Glutamatergic neuron (in vitro differentiated cells): ENCODE results near the gene SEMA3A. TPM values are rescaled to one million over a fixed set of nuclear protein-coding genes. Genes with fewer than 3 reads are reported as not detected.
A peak's percentile ranks its signal among the peaks of the same experiment; 100 is the strongest.
"Not testable (repeated sequence)": the region's sequence is repeated elsewhere in the genome, so short reads cannot be mapped to it uniquely, and the experiment has no call there.

ENCODE experiments used
- DNase-seq: peaks from one replicate; pipeline ENCODE4 v3.0.0; 2022
- H3K27ac Mint-ChIP-seq: one replicate; pipeline ENCODE4 v1.8.0; 2020; ENCODE audit warnings: mild to moderate bottlenecking, mixed read lengths, inconsistent platforms; ENCODE audit not compliant: unreplicated experiment
- H3K27me3 Mint-ChIP-seq: one replicate; pipeline ENCODE4 v1.8.0; 2020; ENCODE audit warnings: mild to moderate bottlenecking, moderate library complexity, mixed read lengths, inconsistent platforms; ENCODE audit not compliant: unreplicated experiment
- H3K36me3 Mint-ChIP-seq: one replicate; pipeline ENCODE4 v1.8.0; 2020; ENCODE audit warnings: mild to moderate bottlenecking, mixed read lengths, inconsistent platforms; ENCODE audit not compliant: unreplicated experiment
- H3K4me1 Mint-ChIP-seq: one replicate; pipeline ENCODE4 v1.8.0; 2020; ENCODE audit warnings: mild to moderate bottlenecking, low read depth, mixed read lengths, inconsistent platforms; ENCODE audit not compliant: unreplicated experiment
- H3K4me3 Mint-ChIP-seq: one replicate; pipeline ENCODE4 v1.8.0; 2020; ENCODE audit warnings: mild to moderate bottlenecking, mixed read lengths, inconsistent platforms; ENCODE audit not compliant: unreplicated experiment
- H3K9me3 Mint-ChIP-seq: one replicate; pipeline ENCODE4 v1.8.0; 2020; ENCODE audit warnings: mild to moderate bottlenecking, moderate library complexity, mixed read lengths, inconsistent platforms; ENCODE audit not compliant: unreplicated experiment
- CTCF ChIP-seq: fragments of 200-600 bp; sonication (generic); IDR thresholded peaks from one replicate; pipeline ENCODE4 v1.5.0; 2021; ENCODE audit not compliant: partially characterized antibody, unreplicated experiment
- total RNA-seq: library from RNA; stranded (reverse); fragmentation: NEBNext Ultra II Directional; extraction: Animal tissue kit (Norgen Biotek cat#: 25700); gene quantifications from one replicate; pipeline ENCODE4 v1.2.1, GENCODE V29; 2021; ENCODE audit not compliant: unreplicated experiment

Gene SEMA3A
- total RNA-seq, 1 donor from 2014 or later, result 16.3 TPM

- Mint-ChIP-seq H3K4me1 (no peaks in the 10 kb centered on the region), H3K27me3 (no peaks in the 10 kb centered on the region), H3K4me3 (no peak overlapping the region), H3K36me3 (no peaks in the 10 kb centered on the region), H3K27ac (no peak overlapping the region), H3K9me3 (no peaks in the 10 kb centered on the region)
- TF ChIP-seq CTCF, result no peak
- no peak for DNase-seq
Measured at GRCh38 chr7:84060760-84061261, 133.8 kb downstream of the SEMA3A start.

GRCh38 chr7:84060000-84060399, 134.6 kb downstream of the SEMA3A start:
- H3K9me3 Mint-ChIP-seq, result peaks cover 2% of the 10 kb centered on the region
- H3K36me3 Mint-ChIP-seq, result no peaks in the 10 kb centered on the region
- H3K4me3 Mint-ChIP-seq, result no peak overlapping the region
- no peak for DNase-seq
- no peak overlapping the region for H3K27ac Mint-ChIP-seq
- H3K4me1 Mint-ChIP-seq, result peaks cover 2% of the 10 kb centered on the region
- H3K27me3 Mint-ChIP-seq, result peaks cover 3% of the 10 kb centered on the region
- no peak for TF ChIP-seq CTCF

- peaks cover 2% of the 10 kb centered on the region for H3K4me1 Mint-ChIP-seq
- H3K27ac Mint-ChIP-seq, result no peak overlapping the region
- DNase-seq, result no peak
- H3K9me3 Mint-ChIP-seq, result peaks cover 2% of the 10 kb centered on the region
- no peaks in the 10 kb centered on the region for H3K36me3 Mint-ChIP-seq
- no peak for TF ChIP-seq CTCF
- H3K4me3 Mint-ChIP-seq, result no peak overlapping the region
- H3K27me3 Mint-ChIP-seq, result peaks cover 3% of the 10 kb centered on the region
Measured at GRCh38 chr7:84058311-84059076, 136.1 kb downstream of the SEMA3A start.

- Mint-ChIP-seq H3K27ac (no peak overlapping the region), H3K9me3 (peaks cover 2% of the 10 kb centered on the region), H3K4me1 (peaks cover 2% of the 10 kb centered on the region), H3K4me3 (no peak overlapping the region), H3K27me3 (peaks cover 3% of the 10 kb centered on the region), H3K36me3 (no peaks in the 10 kb centered on the region)
- TF ChIP-seq CTCF, result no peak
- no peak for DNase-seq
Measured at GRCh38 chr7:84057576-84057975, 137.0 kb downstream of the SEMA3A start.

GRCh38 chr7:84055904-84056605, 138.5 kb downstream of the SEMA3A start:
- Mint-ChIP-seq H3K36me3 (no peaks in the 10 kb centered on the region), H3K9me3 (peaks cover 2% of the 10 kb centered on the region), H3K4me1 (peaks cover 2% of the 10 kb centered on the region), H3K27ac (no peak overlapping the region), H3K4me3 (no peak overlapping the region), H3K27me3 (peaks cover 3% of the 10 kb centered on the region)
- no peak for TF ChIP-seq CTCF
- DNase-seq, result no peak

- DNase-seq, H3K36me3 Mint-ChIP-seq, H3K4me1 Mint-ChIP-seq, H3K9me3 Mint-ChIP-seq, H3K27me3 Mint-ChIP-seq: not testable (repeated sequence)
- peak overlapping the region; percentile 10 for H3K4me3 Mint-ChIP-seq
- H3K27ac Mint-ChIP-seq, result peak overlapping the region; percentile 49
Measured at GRCh38 chr7:84055199-84055598, 139.4 kb downstream of the SEMA3A start.
